SH-SY5Y (cell line): ENCODE data around the gene GAS6.

Experiments
- GATA2 ChIP-seq: IDR thresholded peaks from 2 replicates; pipeline ENCODE4 v1.6.1; 2011; ENCODE audit warnings: mild to moderate bottlenecking, low read depth, low read length
- GATA3 ChIP-seq: IDR thresholded peaks from 2 replicates; pipeline ENCODE4 v1.6.1; 2011; ENCODE audit warnings: low read depth, mild to moderate bottlenecking, low read length, moderate library complexity

GRCh38 chr13:113788413-113789135 lies 75.3 kb downstream of the GAS6 start:
- TF ChIP-seq GATA2 (no peak), GATA3 (no peak)
